ENCODE data around the gene FNIP1.

Gene FNIP1

GRCh38 chr5:131794586-131794985 is 2.2 kb downstream of the FNIP1 start:
- no peak for DNase-seq (ENCODE audit: extremely low read depth, low read depth)

GRCh38 chr5:131792896-131793295 is 3.9 kb downstream of the FNIP1 start:
- DNase-seq (ENCODE audit: extremely low read depth, low read depth) = no peak
- TF ChIP-seq CTCF (IDR thresholded peaks at IDR 0.05; ENCODE audit: low read depth, low read length) = no peak

More at GRCh38 chr5:131794586-131794985, 2.2 kb downstream of the FNIP1 start:
- TF ChIP-seq CTCF (IDR thresholded peaks at IDR 0.05; ENCODE audit: low read depth, low read length) = no peak

GRCh38 chr5:131791866-131792265 is 5.0 kb downstream of the FNIP1 start:
- DNase-seq (ENCODE audit: extremely low read depth, low read depth) = no peak
- TF ChIP-seq CTCF (IDR thresholded peaks at IDR 0.05; ENCODE audit: low read depth, low read length) = no peak

- TF ChIP-seq CTCF (IDR thresholded peaks at IDR 0.05; ENCODE audit: low read depth, low read length) = no peak
- no peak for DNase-seq (ENCODE audit: extremely low read depth, low read depth)
These were observed 6.3 kb downstream of the FNIP1 start for GRCh38 chr5:131790550-131790949.

GRCh38 chr5:131789765-131790164 is 7.1 kb downstream of the FNIP1 start:
- DNase-seq (ENCODE audit: extremely low read depth, low read depth) = no peak
- TF ChIP-seq CTCF (IDR thresholded peaks at IDR 0.05; ENCODE audit: low read depth, low read length) = no peak

- no peak for DNase-seq (ENCODE audit: extremely low read depth, low read depth)
- no peak for TF ChIP-seq CTCF (IDR thresholded peaks at IDR 0.05; ENCODE audit: low read depth, low read length)
These were observed 9.1 kb downstream of the FNIP1 start for GRCh38 chr5:131787736-131788135.

- no peak for TF ChIP-seq CTCF (IDR thresholded peaks at IDR 0.05; ENCODE audit: low read depth, low read length)
- DNase-seq (ENCODE audit: extremely low read depth, low read depth) = no peak
These were observed 9.7 kb downstream of the FNIP1 start for GRCh38 chr5:131786900-131787692.
